Endothelial cell of umbilical vein (primary cell): ENCODE measurements around the gene PNPLA2. TPM values are rescaled to one million over a fixed set of nuclear protein-coding genes. Genes with fewer than 3 reads are reported as not detected.

ENCODE experiments used
- BruUV-seq: library from RNA; stranded (reverse); fragments of 400-500 nt; replicated peaks from 2 replicates; lab custom pipeline; 2021; lab: Mats Ljungman, UMichigan
- CTCF ChIA-PET: fragments of 300-600, 350-600 bp; sonication (Branson Sonifier 250); formaldehyde crosslinking; loops from one replicate; lab custom pipeline; 2021; ENCODE audit warnings: antibody characterized with exemption, inconsistent platforms; lab: Charles Lee
- POLR2A ChIA-PET: fragments of 300-600, 350-600 bp; sonication (Branson Sonifier 250); formaldehyde crosslinking; loops from one replicate; lab custom pipeline; 2021; ENCODE audit warnings: antibody characterized with exemption, inconsistent platforms; lab: Charles Lee
- DNase-seq: peaks from one replicate; pipeline ENCODE4 v3.0.0-alpha.2; 2011; ENCODE audit warnings: low read depth, low spot score
- FAIRE-seq: peaks from 2 replicates; lab custom pipeline; 2011; peaks lifted over from hg19 to GRCh38; lab: Jason Lieb, UNC
- H2AFZ ChIP-seq: 2 replicates; pipeline ENCODE4 v1.6.0; 2012; ENCODE audit warnings: low read depth, low read length, control low read depth, inconsistent platforms
- H3K27ac ChIP-seq: 2 replicates; pipeline ENCODE4 v1.5.1; 2011; ENCODE audit warnings: low read depth, mild to moderate bottlenecking, control low read depth, low read length, moderate library complexity; ENCODE audit not compliant: insufficient read depth
- H3K27me3 ChIP-seq, 2 experiments: 2 replicates each; pipeline versions ENCODE4 v1.6.0 to v1.6.1; 2011; ENCODE audit warnings: low read length in 2 of 2, mixed read lengths in 1 of 2; ENCODE audit not compliant: control insufficient read depth in 2 of 2, insufficient read depth in 2 of 2
- H3K36me3 ChIP-seq, 2 experiments: 2 replicates in 1 of 2; 3 replicates in 1 of 2; pipeline ENCODE4 v1.5.1; 2011; ENCODE audit warnings: low read length in 2 of 2, mild to moderate bottlenecking in 1 of 2, moderate library complexity in 1 of 2; ENCODE audit not compliant: control insufficient read depth in 2 of 2, insufficient read depth in 2 of 2; ENCODE audit errors: extremely low read depth in 1 of 2
- H3K4me1 ChIP-seq: 3 replicates; pipeline ENCODE4 v1.5.1; 2011; ENCODE audit warnings: mild to moderate bottlenecking, low read length; ENCODE audit not compliant: control insufficient read depth, insufficient read depth; ENCODE audit errors: extremely low read depth
- H3K4me2 ChIP-seq: 2 replicates; pipeline ENCODE4 v1.6.1; 2011; ENCODE audit warnings: low read length, control low read depth, mixed read lengths; ENCODE audit not compliant: insufficient read depth
- H3K4me3 ChIP-seq, 3 experiments: fragments of 200-600 bp in 1 of 3; sonication (generic), shearing (Covaris generic) in 1 of 3; replicated peaks in 1 of 3; 2 replicates each; pipeline ENCODE4 v1.5.1; 2011 to 2016; ENCODE audit warnings: control low read depth in 3 of 3, low read length in 3 of 3, mild to moderate bottlenecking in 2 of 3, inconsistent platforms in 1 of 3, low read depth in 1 of 3, moderate library complexity in 1 of 3; ENCODE audit not compliant: insufficient read depth in 1 of 3
- H3K79me2 ChIP-seq: 2 replicates; pipeline ENCODE4 v1.6.0; 2012; ENCODE audit warnings: low read length, inconsistent platforms; ENCODE audit not compliant: control insufficient read depth, insufficient read depth
- H3K9ac ChIP-seq: replicated peaks from 2 replicates; pipeline ENCODE3; 2011; ENCODE audit warnings: low read length, control low read depth; ENCODE audit not compliant: insufficient read depth; ENCODE audit errors: extremely low read depth
- H3K9me1 ChIP-seq: replicated peaks from 3 replicates; pipeline ENCODE4 v1.6.0; 2011; ENCODE audit warnings: mild to moderate bottlenecking, low read length; ENCODE audit not compliant: control insufficient read depth, insufficient read depth; ENCODE audit errors: extremely low read depth
- H3K9me3 ChIP-seq: replicated peaks from 2 replicates; pipeline ENCODE4 v1.5.1; 2012; ENCODE audit warnings: low read length, inconsistent platforms; ENCODE audit not compliant: control insufficient read depth, insufficient read depth
- H4K20me1 ChIP-seq: replicated peaks from 2 replicates; pipeline ENCODE3; 2011; ENCODE audit warnings: mild to moderate bottlenecking, low read length; ENCODE audit not compliant: control insufficient read depth, insufficient read depth; ENCODE audit errors: extremely low read depth
- EZH2 ChIP-seq: IDR thresholded peaks from 2 replicates; pipeline ENCODE4 v1.6.1; 2012; ENCODE audit warnings: borderline replicate concordance, low read depth, mild to moderate bottlenecking, moderate library complexity, low read length, inconsistent platforms; ENCODE audit not compliant: severe bottlenecking
- FOS ChIP-seq: IDR thresholded peaks from 2 replicates; pipeline ENCODE4 v1.6.1; 2011; ENCODE audit warnings: mild to moderate bottlenecking, low read length, moderate library complexity, borderline replicate concordance; ENCODE audit not compliant: insufficient read depth
- GATA2 ChIP-seq: IDR thresholded peaks from 2 replicates; pipeline ENCODE4 v1.7.0; 2011; ENCODE audit warnings: low read depth, mild to moderate bottlenecking, moderate library complexity, mixed read lengths, low read length; ENCODE audit not compliant: insufficient read length, insufficient read depth
- JUN ChIP-seq: IDR thresholded peaks from 2 replicates; pipeline ENCODE4 v1.6.1; 2011; ENCODE audit warnings: borderline replicate concordance, low read depth; ENCODE audit not compliant: insufficient read length, insufficient read depth
- MAX ChIP-seq: IDR thresholded peaks from 2 replicates; pipeline ENCODE4 v1.6.1; 2011; ENCODE audit not compliant: insufficient read depth, insufficient read length
- MYC ChIP-seq: IDR thresholded peaks from one replicate; pipeline ENCODE4 v1.6.1; 2011; ENCODE audit warnings: mild to moderate bottlenecking, low read depth, low read length
- POLR2A ChIP-seq: IDR thresholded peaks from 2 replicates; pipeline ENCODE4 v1.6.1; 2012; ENCODE audit warnings: low read depth, mild to moderate bottlenecking, control low read depth, low read length
- POLR2AphosphoS5 ChIP-seq: IDR thresholded peaks from 2 replicates; pipeline ENCODE4 v1.6.1; 2012; ENCODE audit warnings: low read depth, mild to moderate bottlenecking, control low read depth, low read length, moderate library complexity; ENCODE audit not compliant: insufficient read depth
- dilution Hi-C: fragments of 300-500 bp; cut with MboI; formaldehyde crosslinking; loops from one replicate; pipeline ENCODE4 v1.15.0; 2019; ENCODE audit warnings: low sequenced_read_pairs; ENCODE audit not compliant: extremely low pct_ligation_motif_present
- intact Hi-C: fragments of 100-400 bp; cut with micrococcal nuclease; formaldehyde crosslinking; loops from one replicate; pipeline ENCODE4 v1.10.0; 2022
- polyA plus RNA-seq, 4 experiments: library from polyadenylated mRNA; depleted of rRNA in 3 of 4; stranded (reverse) in 3 of 4; unstranded in 1 of 4; fragments of >200 nt; gene quantifications; 2 replicates each; pipeline versions ENCODE4 v1.2.1 to v1.2.3, GENCODE V29; 2011 to 2012; ENCODE audit warnings: missing spikeins in 1 of 4
- total RNA-seq: library from RNA; stranded (reverse); gene quantifications from 2 replicates; pipeline ENCODE4 v1.2.3, GENCODE V29; 2021
- TF ChIP-seq, protein P1 (sequence below), 2 donors: IDR thresholded peaks; 1 replicate in 1 of 2; 2 replicates in 1 of 2; pipeline ENCODE4 v1.5.1; 2011; ENCODE audit warnings: low read length in 2 of 2, mild to moderate bottlenecking in 2 of 2, moderate library complexity in 2 of 2, control low read depth in 1 of 2, inconsistent platforms in 1 of 2, low read depth in 1 of 2; ENCODE audit not compliant: insufficient read depth in 1 of 2; ENCODE audit errors: extremely low read depth in 1 of 2

PNPLA2 gene
- total and polyA plus RNA-seq, 2 donors (not counting 3 experiments of a cell fraction or from before 2014, with no cell fraction given) = 73.1 to 75.6 TPM

DNA sequence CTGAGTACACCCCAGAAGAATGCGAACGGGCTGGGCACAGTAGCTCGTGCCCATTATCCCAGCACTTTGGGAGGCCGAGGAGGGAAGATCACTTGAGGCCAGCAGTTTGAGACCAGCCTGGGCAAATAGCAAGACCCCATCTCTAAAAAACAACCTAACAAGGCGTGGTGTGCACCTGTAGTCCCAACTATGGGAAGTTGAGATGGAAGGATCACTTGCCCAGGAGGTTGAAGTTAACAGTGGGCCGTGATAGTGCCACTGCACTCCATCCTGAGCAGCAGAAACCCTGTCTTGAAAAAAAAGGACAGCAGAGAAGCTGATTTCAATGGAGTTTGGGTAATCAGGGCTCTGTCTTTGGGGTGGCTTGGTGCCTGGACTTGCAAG is 5.7 kb upstream of the PNPLA2 start:
- no peak overlapping the region for H3K4me2 ChIP-seq
- no peaks in the 10 kb centered on the region for H3K9me3 ChIP-seq
- H3K27me3 ChIP-seq = no peaks in the 10 kb centered on the region
- H3K4me3 ChIP-seq = no peak overlapping the region
- peaks cover 36% of the 10 kb centered on the region for H3K79me2 ChIP-seq
- H3K4me1 ChIP-seq = peaks cover 19% of the 10 kb centered on the region
- POLR2A ChIA-PET = no interaction called here
- intact Hi-C loops (no loop called here), dilution Hi-C loops (no loop called here)
- H3K9me1 ChIP-seq = no peaks in the 10 kb centered on the region
- H4K20me1 ChIP-seq = no peaks in the 10 kb centered on the region
- CTCF ChIA-PET = no interaction called here
- no peak for TF ChIP-seq MAX
- TF ChIP-seq JUN = no peak
- no peak for TF ChIP-seq POLR2AphosphoS5
- no peak for TF ChIP-seq POLR2A
- TF ChIP-seq MYC = no peak
- no peak for TF ChIP-seq GATA2
- no peak for TF ChIP-seq FOS
- TF ChIP-seq, protein P1, sequence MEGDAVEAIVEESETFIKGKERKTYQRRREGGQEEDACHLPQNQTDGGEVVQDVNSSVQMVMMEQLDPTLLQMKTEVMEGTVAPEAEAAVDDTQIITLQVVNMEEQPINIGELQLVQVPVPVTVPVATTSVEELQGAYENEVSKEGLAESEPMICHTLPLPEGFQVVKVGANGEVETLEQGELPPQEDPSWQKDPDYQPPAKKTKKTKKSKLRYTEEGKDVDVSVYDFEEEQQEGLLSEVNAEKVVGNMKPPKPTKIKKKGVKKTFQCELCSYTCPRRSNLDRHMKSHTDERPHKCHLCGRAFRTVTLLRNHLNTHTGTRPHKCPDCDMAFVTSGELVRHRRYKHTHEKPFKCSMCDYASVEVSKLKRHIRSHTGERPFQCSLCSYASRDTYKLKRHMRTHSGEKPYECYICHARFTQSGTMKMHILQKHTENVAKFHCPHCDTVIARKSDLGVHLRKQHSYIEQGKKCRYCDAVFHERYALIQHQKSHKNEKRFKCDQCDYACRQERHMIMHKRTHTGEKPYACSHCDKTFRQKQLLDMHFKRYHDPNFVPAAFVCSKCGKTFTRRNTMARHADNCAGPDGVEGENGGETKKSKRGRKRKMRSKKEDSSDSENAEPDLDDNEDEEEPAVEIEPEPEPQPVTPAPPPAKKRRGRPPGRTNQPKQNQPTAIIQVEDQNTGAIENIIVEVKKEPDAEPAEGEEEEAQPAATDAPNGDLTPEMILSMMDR (IDR thresholded peaks at IDR 0.05; ENCODE audit: extremely low read depth in 1 of 2, insufficient read depth in 1 of 2, low read depth in 1 of 2, low read length in 2 of 2) = no peak
- no peak for TF ChIP-seq EZH2
- peaks cover 5 to 25% of the 10 kb centered on the region in 2 experiments for H3K36me3 ChIP-seq
- no peak for DNase-seq
- H3K9ac ChIP-seq = no peak overlapping the region
- no peak for FAIRE-seq
- no peak overlapping the region for H2AFZ ChIP-seq
- no TSS peak for BruUV-seq
- no peak overlapping the region for H3K27ac ChIP-seq
